ENCODE data around the gene CD55.

DNA sequence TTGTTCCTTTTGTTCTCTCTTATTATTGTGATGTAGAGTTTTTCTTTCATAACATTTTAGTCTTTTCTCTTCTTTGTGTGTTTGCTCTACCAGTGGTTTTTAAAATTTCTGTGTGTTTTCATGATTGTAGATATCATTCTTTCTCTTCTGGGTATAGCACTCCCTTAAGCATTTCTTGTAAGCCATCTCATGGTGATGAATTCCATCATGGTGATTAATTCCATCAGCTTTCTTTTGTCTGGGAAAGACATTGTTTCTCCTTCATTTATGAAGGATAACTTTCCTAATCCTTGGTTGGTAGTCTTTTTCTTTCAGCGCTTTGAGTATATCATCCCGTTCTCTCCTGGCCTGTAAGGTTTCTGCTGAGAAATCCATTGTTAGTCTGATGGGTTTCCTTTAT, 22.7 kb downstream of the CD55 start:
- TF ChIP-seq CTCF (IDR thresholded peaks at IDR 0.05 in 4 of 5, conservative IDR thresholded peaks at IDR 0.05 in 1 of 5) (no peak), POLR2A (IDR thresholded peaks at IDR 0.05) (no peak)

Data from gastrocnemius medialis (tissue), 4 donors.